GM19455 (cell line): ENCODE results near the gene FAM168A.

Experiments
- ATAC-seq: cut with Tn5 transposase; IDR thresholded peaks from one replicate; pipeline ENCODE4 v1.9.1; 2021; ENCODE audit not compliant: unreplicated experiment

FAM168A gene

DNA sequence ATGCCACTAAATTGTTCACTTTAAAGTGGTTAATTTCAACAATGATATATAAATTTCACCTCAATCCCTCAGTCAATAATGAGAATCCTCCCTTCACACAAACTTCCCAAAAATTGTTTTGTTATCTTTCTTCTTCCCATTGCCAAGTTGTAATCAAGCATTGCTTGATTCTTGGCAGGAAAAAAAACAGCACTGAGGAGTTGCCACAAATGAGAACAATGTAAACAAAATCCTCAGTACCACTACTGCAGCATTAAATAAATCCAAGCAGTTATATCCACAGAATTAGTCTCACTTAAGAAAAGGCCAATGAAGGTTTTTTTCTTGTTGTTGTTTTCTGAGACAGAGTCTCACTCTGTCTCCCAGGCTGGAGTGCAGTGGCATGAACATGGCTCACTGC is 38.2 kb downstream of the FAM168A start:
- no peak for ATAC-seq

GRCh38 chr11:73556966-73557365 is 40.9 kb downstream of the FAM168A start:
- ATAC-seq: no peak

GRCh38 chr11:73555615-73556014 is 42.3 kb downstream of the FAM168A start:
- no peak for ATAC-seq

DNA sequence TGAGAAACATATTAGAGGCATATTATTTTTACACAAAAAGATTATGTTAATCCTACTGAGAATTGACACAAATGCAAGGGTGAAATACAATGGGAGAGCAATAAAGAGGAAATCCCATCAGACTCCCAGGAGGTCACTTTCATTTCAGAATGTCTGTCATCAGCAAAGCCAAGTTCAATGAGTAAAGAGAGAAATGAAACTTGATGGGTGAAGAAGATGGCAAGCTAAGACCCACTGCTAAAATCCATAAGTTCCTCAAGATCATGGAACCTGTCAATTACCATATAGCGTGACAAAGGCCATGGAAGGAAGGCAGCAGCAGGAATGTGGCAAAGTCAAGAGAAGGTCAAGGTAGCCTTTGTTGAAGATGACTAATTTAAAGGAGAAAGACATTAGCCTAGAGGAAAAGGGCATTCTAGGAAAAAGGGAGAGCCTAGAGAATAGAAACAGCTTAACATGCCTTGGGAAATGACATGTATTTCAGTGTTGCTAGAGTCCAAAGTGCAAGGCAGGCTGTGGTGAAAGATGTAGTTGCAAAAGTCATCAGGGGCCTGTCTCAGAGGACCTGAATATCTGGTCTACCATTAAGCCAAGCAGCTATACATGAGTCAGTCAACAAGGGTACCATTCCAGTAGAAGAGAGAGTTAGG is 43.1 kb downstream of the FAM168A start:
- ATAC-seq: no peak

GRCh38 chr11:73553266-73553665 is 44.6 kb downstream of the FAM168A start:
- no peak for ATAC-seq

GRCh38 chr11:73551677-73552076 is 46.2 kb downstream of the FAM168A start:
- no peak for ATAC-seq

- no peak for ATAC-seq
Measured at GRCh38 chr11:73549376-73549775, 48.5 kb downstream of the FAM168A start.

DNA sequence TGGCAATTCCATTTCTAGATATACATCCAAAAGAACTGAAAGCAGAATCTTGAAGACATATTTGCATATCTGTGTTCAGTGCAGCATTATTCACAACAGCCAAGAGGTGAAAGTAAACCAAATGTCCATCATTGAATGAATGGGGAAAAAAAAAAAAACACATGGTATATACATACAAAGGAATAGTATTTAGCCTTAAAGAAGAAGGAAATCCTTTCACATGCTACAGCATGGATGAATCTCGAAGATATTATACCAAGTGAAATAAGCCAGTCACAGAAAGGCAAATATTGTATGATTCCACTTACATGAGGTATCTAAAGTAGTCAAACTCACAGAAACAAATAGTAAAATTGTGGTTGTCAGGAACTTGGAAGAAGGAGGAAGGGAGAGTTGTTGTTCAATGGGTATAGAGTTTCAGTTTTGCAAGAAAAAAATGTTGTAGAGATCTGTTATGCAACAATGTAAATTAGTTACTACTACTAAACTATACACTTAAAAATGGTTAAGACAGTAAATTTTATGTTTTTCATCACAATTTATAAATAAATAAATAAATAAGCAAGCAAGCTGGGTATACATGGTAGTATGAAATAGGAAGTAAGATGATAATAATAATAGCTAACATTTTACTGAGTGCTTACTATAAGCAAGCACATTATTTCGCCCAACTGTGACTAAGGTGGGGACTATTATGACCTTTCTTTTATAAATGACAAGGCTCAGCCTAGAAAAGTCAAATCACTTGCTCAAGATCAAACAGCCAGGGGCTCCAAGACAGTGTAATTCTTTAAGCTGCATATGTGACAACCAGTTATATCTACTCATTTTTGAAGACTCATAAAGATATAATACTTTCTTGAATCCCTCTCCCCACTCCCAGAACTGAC is 50.0 kb downstream of the FAM168A start:
- ATAC-seq: no peak

- no peak for ATAC-seq
Measured at GRCh38 chr11:73542175-73542574, 55.7 kb downstream of the FAM168A start.

- no peak for ATAC-seq
Measured at GRCh38 chr11:73539506-73540084, 58.3 kb downstream of the FAM168A start.

GRCh38 chr11:73538381-73538872 is 59.5 kb downstream of the FAM168A start:
- ATAC-seq: no peak

GRCh38 chr11:73537969-73538368 is 59.9 kb downstream of the FAM168A start:
- ATAC-seq: no peak

- no peak for ATAC-seq
Measured at GRCh38 chr11:73536961-73537360, 61.0 kb downstream of the FAM168A start.

DNA sequence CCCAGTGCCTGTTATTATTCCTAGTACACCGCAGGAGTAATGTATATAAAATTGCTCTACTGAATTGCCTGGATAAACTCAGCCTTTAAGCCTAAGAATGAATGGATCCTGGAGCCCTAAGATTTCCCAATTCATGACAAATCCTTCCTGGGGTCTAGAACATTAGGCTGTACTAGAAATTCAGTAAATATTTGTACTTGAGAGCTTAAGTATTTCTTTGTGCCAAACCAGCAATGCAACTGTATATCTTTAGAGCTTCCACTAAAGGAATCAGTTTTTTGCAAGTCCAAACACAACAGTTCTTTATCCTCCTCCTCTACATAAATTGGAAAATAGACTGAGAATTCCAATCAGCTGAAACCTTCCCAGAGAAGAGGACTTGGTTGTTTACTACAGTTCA is 65.6 kb downstream of the FAM168A start:
- no peak for ATAC-seq

DNA sequence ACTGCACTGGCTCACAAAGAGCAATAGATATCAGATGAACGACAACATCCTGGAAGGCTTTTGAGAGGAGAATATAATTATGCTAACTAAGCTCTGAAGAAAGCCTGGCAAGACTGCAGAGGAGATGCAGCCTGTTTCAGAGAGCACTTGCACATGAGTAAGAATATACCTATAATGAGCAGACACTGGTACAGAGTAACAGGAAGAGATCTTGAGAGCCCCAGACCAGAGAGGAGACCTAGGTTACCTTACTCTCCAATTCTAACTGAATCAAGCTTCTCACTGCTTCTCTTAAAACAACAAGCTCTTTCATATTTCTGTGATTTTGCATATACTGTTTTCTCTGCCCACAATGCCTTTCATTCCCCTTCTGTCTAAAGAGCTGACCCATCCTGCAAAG is 66.5 kb downstream of the FAM168A start:
- no peak for ATAC-seq

DNA sequence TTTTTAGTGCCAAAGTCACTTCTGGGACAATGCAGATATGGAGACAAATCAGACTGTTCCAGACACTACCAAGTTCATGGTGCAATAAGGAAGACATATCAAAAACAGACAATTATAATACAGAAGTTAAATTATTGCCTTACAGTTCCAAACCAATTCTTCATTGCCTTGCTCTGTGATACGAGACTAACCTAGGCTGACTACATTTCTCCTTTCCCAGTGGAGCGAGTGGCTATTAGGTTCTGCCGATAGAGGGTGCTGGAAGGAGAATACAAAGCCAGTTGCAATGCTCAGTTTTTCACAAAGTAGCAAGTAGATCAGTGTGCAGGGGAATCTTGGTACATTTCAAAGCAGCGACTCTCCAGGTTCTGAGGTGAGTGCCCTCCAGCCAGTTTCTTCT is 67.8 kb downstream of the FAM168A start:
- no peak for ATAC-seq

DNA sequence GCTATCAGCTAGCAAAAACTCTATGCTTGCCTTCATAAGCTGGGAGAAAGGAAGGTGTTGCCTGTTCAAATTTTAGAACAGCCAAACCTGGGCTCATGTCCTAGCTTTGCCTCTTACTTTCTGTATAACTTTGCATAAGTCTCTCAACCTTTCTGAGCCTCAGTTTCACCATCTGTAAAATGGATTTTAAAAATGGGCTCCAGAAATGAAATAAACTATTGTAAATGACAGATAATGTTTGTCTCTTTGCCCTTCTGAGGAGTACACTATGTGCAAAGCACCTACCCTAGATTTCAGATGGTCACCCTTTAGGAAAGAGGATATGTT is 68.7 kb downstream of the FAM168A start:
- no peak for ATAC-seq

GRCh38 chr11:73528483-73529203 is 69.3 kb downstream of the FAM168A start:
- no peak for ATAC-seq

GRCh38 chr11:73528013-73528412 is 69.9 kb downstream of the FAM168A start:
- ATAC-seq: no peak

- no peak for ATAC-seq
Measured at GRCh38 chr11:73525611-73526010, 72.3 kb downstream of the FAM168A start.

- ATAC-seq: no peak
Measured at GRCh38 chr11:73524774-73525173, 73.1 kb downstream of the FAM168A start.
